H9 (cell line): ENCODE data around the gene CEP170B. TPM values are rescaled to one million over a fixed set of nuclear protein-coding genes. Genes with fewer than 3 reads are reported as not detected.
A peak's percentile ranks its signal among the peaks of the same experiment; 100 is the strongest.

Experiments used
- DNase-seq: peaks from one replicate; pipeline ENCODE4 v3.0.0-alpha.2; 2017
- H2AFZ ChIP-seq: one replicate; pipeline ENCODE4 v1.6.1; 2013; ENCODE audit warnings: mild to moderate bottlenecking, low read length, control low read depth, moderate library complexity
- H2AK5ac ChIP-seq: 2 replicates; pipeline ENCODE4 v1.6.1; 2013; ENCODE audit warnings: low read length, control low read depth, mixed read lengths; ENCODE audit not compliant: insufficient read length
- H2BK120ac ChIP-seq: one replicate; pipeline ENCODE4 v1.6.1; 2013; ENCODE audit warnings: low read depth, mild to moderate bottlenecking, low read length, control low read depth, inconsistent platforms; ENCODE audit not compliant: poor library complexity, severe bottlenecking
- H2BK12ac ChIP-seq: 2 replicates; pipeline ENCODE4 v1.6.1; 2013; ENCODE audit warnings: low read length, control low read depth, mixed read lengths, low read depth; ENCODE audit not compliant: insufficient read length
- H2BK15ac ChIP-seq: 2 replicates; pipeline ENCODE4 v1.6.1; 2013; ENCODE audit warnings: low read depth, low read length, control low read depth
- H2BK20ac ChIP-seq: one replicate; pipeline ENCODE4 v1.6.1; 2013; ENCODE audit warnings: low read depth, mild to moderate bottlenecking, low read length, control low read depth, inconsistent platforms; ENCODE audit not compliant: poor library complexity, severe bottlenecking
- H2BK5ac ChIP-seq: 2 replicates; pipeline ENCODE4 v1.6.1; 2013; ENCODE audit warnings: low read length, control low read depth, mixed read lengths; ENCODE audit not compliant: insufficient read length
- H3K14ac ChIP-seq: 2 replicates; pipeline ENCODE4 v1.6.1; 2013; ENCODE audit warnings: low read length, control low read depth; ENCODE audit not compliant: insufficient read depth
- H3K18ac ChIP-seq: 2 replicates; pipeline ENCODE4 v1.6.1; 2013; ENCODE audit warnings: low read depth, mild to moderate bottlenecking, mixed read lengths, low read length, control low read depth; ENCODE audit not compliant: insufficient read length
- H3K23ac ChIP-seq: 2 replicates; pipeline ENCODE4 v1.6.1; 2013; ENCODE audit warnings: low read length, control low read depth, mixed read lengths, low read depth; ENCODE audit not compliant: insufficient read length
- H3K23me2 ChIP-seq: 2 replicates; pipeline ENCODE4 v1.6.1; 2013; ENCODE audit warnings: low read depth, mild to moderate bottlenecking, mixed read lengths, low read length, control low read depth; ENCODE audit not compliant: insufficient read length, poor library complexity, severe bottlenecking
- H3K27ac ChIP-seq: 2 replicates; pipeline ENCODE4 v1.5.1; 2013; ENCODE audit warnings: low read length, control low read depth, mixed read lengths, low read depth; ENCODE audit not compliant: insufficient read length
- H3K27me3 ChIP-seq: 2 replicates; pipeline ENCODE4 v1.6.1; 2013; ENCODE audit warnings: low read length, control low read depth, inconsistent platforms; ENCODE audit not compliant: insufficient read depth
- H3K4ac ChIP-seq: 2 replicates; pipeline ENCODE4 v1.6.1; 2013; ENCODE audit warnings: low read depth, mild to moderate bottlenecking, control low read depth, inconsistent platforms, low read length, moderate library complexity
- H3K4me1 ChIP-seq: 2 replicates; pipeline ENCODE4 v1.6.1; 2013; ENCODE audit warnings: low read length, control low read depth, inconsistent platforms; ENCODE audit not compliant: insufficient read depth
- H3K4me2 ChIP-seq: 2 replicates; pipeline ENCODE4 v1.6.1; 2013; ENCODE audit warnings: low read length, control low read depth, mixed read lengths; ENCODE audit not compliant: insufficient read length, insufficient read depth
- H3K56ac ChIP-seq: 2 replicates; pipeline ENCODE4 v1.6.1; 2013; ENCODE audit warnings: low read depth, mild to moderate bottlenecking, mixed read lengths, low read length, control low read depth; ENCODE audit not compliant: insufficient read length
- H3K79me1 ChIP-seq: 2 replicates; pipeline ENCODE4 v1.6.1; 2013; ENCODE audit warnings: low read depth, mild to moderate bottlenecking, moderate library complexity, low read length, control low read depth, inconsistent platforms; ENCODE audit not compliant: insufficient read depth, poor library complexity, severe bottlenecking
- H3K79me2 ChIP-seq: 2 replicates; pipeline ENCODE4 v1.6.1; 2013; ENCODE audit warnings: low read length, control low read depth, inconsistent platforms; ENCODE audit not compliant: insufficient read depth
- H3K9ac ChIP-seq: 2 replicates; pipeline ENCODE4 v1.6.1; 2013; ENCODE audit warnings: low read length, control low read depth, mixed read lengths; ENCODE audit not compliant: insufficient read length; ENCODE audit errors: extremely low read depth
- H3K9me3 ChIP-seq: one replicate; pipeline ENCODE4 v1.6.1; 2013; ENCODE audit warnings: low read depth, low read length, inconsistent platforms; ENCODE audit not compliant: control insufficient read depth
- H3T11ph ChIP-seq: one replicate; pipeline ENCODE4 v1.6.1; 2013; ENCODE audit warnings: mild to moderate bottlenecking, low read length, control low read depth, inconsistent platforms
- H4K20me1 ChIP-seq: one replicate; pipeline ENCODE4 v1.6.1; 2013; ENCODE audit not compliant: control insufficient read depth, insufficient read length, insufficient read depth
- H4K5ac ChIP-seq: 2 replicates; pipeline ENCODE4 v1.6.1; 2013; ENCODE audit warnings: low read depth, mild to moderate bottlenecking, mixed read lengths, low read length, control low read depth; ENCODE audit not compliant: insufficient read length
- H4K8ac ChIP-seq: replicated peaks from 2 replicates; pipeline ENCODE4 v1.6.1; 2013; ENCODE audit warnings: low read length, control low read depth, mixed read lengths, low read depth; ENCODE audit not compliant: insufficient read length
- H4K91ac ChIP-seq: 2 replicates; pipeline ENCODE4 v1.6.1; 2013; ENCODE audit warnings: low read depth, mild to moderate bottlenecking, moderate library complexity, mixed read lengths, low read length, control low read depth; ENCODE audit not compliant: insufficient read length
- H3K27ac Mint-ChIP-seq, 3 experiments: 2 replicates in 2 of 3; 3 replicates in 1 of 3; pipeline ENCODE4 v1.8.0; 2020 to 2021; ENCODE audit warnings: mixed read lengths in 3 of 3, mild to moderate bottlenecking in 1 of 3, moderate library complexity in 1 of 3
- H3K27me3 Mint-ChIP-seq: 2 replicates; pipeline ENCODE4 v1.8.0; 2021; ENCODE audit warnings: low read depth, mild to moderate bottlenecking, moderate library complexity, mixed read lengths
- H3K36me3 Mint-ChIP-seq, 3 experiments: 2 replicates in 2 of 3; 3 replicates in 1 of 3; pipeline ENCODE4 v1.8.0; 2020 to 2021; ENCODE audit warnings: low read depth in 3 of 3, mixed read lengths in 3 of 3; ENCODE audit not compliant: insufficient read depth in 1 of 3
- H3K4me1 Mint-ChIP-seq, 2 experiments: 2 replicates each; pipeline ENCODE4 v1.8.0; 2020; ENCODE audit warnings: mixed read lengths in 2 of 2
- H3K4me3 Mint-ChIP-seq, 2 experiments: 2 replicates in 1 of 2; 3 replicates in 1 of 2; pipeline ENCODE4 v1.8.0; 2020 to 2021; ENCODE audit warnings: mild to moderate bottlenecking in 2 of 2, mixed read lengths in 2 of 2, moderate library complexity in 1 of 2
- H3K9me3 Mint-ChIP-seq, 2 experiments: 2 replicates in 1 of 2; 3 replicates in 1 of 2; pipeline ENCODE4 v1.8.0; 2020; ENCODE audit warnings: mild to moderate bottlenecking in 2 of 2, mixed read lengths in 2 of 2, moderate library complexity in 1 of 2
- WGBS: extraction: QIAGEN DNeasy Blood & Tissue Kit; methylation state at CpG from one replicate; pipeline ENCODE4 v1.1.7; 2013; ENCODE audit warnings: missing lambda C conversion rate, low lambda C conversion rate, mixed read lengths; ENCODE audit not compliant: insufficient read length; ENCODE audit errors: extremely low coverage; 5-methylcytosine and 5-hydroxymethylcytosine counted together
- total RNA-seq: library from RNA; stranded (reverse); gene quantifications from 2 replicates; pipeline ENCODE4 v1.2.1, GENCODE V29; 2021
- TF ChIP-seq, protein P1 (sequence below): fragments of 200-600 bp; sonication (generic); conservative IDR thresholded peaks from 3 replicates; pipeline ENCODE4 v1.8.0; 2021; ENCODE audit warnings: antibody characterized with exemption, mild to moderate bottlenecking

The CEP170B gene
- total RNA-seq, 1 experiment from 2014 or later = 28.8 TPM

DNA sequence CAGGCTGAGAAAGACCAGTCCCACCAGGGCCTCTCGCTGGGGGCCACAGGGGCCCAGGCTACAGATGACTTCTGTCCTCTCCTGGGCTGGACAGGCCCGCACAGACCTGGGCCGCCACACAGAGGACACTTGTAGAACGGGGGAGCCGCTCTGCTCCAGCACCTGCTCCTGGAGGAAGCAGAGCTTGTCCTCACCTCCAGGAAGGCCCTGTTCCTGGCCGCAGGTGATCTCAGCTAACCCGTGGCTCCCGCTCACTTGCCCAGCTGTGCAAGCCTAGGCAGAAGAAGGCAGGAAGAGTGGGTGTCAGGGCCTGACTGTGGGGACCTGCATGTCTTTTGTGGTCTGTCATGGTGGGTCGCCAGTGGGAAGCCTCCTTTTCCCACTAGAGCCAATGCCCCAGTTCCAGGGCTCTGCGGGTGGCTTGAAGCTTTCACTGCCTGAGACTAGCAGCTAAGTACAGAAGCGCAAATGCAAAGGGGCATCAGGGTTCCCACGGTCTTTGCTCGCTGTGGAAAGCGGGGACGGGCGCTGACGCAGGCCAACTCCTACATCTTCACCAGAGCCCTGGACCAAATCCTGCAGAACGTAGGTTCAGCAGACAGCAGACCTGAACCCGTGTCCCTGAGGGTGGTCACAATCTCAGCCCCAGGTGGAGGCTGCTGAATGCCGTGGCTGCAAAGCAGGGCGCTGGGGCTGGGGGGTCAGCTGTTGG, 8.8 kb upstream of the CEP170B start:
- H2BK20ac ChIP-seq = no peak overlapping the region
- no peak overlapping the region for H3K4ac ChIP-seq
- no peak overlapping the region for H3K18ac ChIP-seq
- Mint-ChIP-seq H3K4me1 (peaks cover 13 to 20% of the 10 kb centered on the region in 2 experiments), H3K27me3 (peaks cover 24% of the 10 kb centered on the region), H3K36me3 (no peaks in the 10 kb centered on the region; a peak in 1 of 7 replicates), H3K4me3 (no peak overlapping the region), H3K9me3 (no peaks in the 10 kb centered on the region), H3K27ac (no peak overlapping the region)
- H3K9me3 ChIP-seq = no peaks in the 10 kb centered on the region
- peaks cover 4% of the 10 kb centered on the region for H3K23me2 ChIP-seq
- H2BK120ac ChIP-seq = no peak overlapping the region
- H3K14ac ChIP-seq = no peak overlapping the region; the same call in 1 of the 2 replicates
- H2AFZ ChIP-seq = no peak overlapping the region
- H3K23ac ChIP-seq = no peak overlapping the region
- no peak overlapping the region for H2BK15ac ChIP-seq
- H3K79me1 ChIP-seq = no peaks in the 10 kb centered on the region
- no peak overlapping the region for H3K4me2 ChIP-seq
- H3K27ac ChIP-seq = no peak overlapping the region
- peaks cover 4% of the 10 kb centered on the region; the same call in 1 of the 2 replicates for H3K79me2 ChIP-seq
- H3K4me1 ChIP-seq = peaks cover 3% of the 10 kb centered on the region; the same call in 1 of the 2 replicates
- no peak overlapping the region for H4K5ac ChIP-seq
- no peak overlapping the region for H3T11ph ChIP-seq
- H3K9ac ChIP-seq = no peak overlapping the region
- TF ChIP-seq, protein P1, sequence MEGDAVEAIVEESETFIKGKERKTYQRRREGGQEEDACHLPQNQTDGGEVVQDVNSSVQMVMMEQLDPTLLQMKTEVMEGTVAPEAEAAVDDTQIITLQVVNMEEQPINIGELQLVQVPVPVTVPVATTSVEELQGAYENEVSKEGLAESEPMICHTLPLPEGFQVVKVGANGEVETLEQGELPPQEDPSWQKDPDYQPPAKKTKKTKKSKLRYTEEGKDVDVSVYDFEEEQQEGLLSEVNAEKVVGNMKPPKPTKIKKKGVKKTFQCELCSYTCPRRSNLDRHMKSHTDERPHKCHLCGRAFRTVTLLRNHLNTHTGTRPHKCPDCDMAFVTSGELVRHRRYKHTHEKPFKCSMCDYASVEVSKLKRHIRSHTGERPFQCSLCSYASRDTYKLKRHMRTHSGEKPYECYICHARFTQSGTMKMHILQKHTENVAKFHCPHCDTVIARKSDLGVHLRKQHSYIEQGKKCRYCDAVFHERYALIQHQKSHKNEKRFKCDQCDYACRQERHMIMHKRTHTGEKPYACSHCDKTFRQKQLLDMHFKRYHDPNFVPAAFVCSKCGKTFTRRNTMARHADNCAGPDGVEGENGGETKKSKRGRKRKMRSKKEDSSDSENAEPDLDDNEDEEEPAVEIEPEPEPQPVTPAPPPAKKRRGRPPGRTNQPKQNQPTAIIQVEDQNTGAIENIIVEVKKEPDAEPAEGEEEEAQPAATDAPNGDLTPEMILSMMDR = no peak
- no peak overlapping the region for H4K91ac ChIP-seq
- no CpG with 5 or more reads among the region's 21 CpGs for WGBS
- DNase-seq = peak; percentile 37
- H4K20me1 ChIP-seq = no peaks in the 10 kb centered on the region
- no peak overlapping the region for H2BK12ac ChIP-seq
- H3K27me3 ChIP-seq = no peaks in the 10 kb centered on the region
- H4K8ac ChIP-seq = no peak overlapping the region
- no peak overlapping the region for H2BK5ac ChIP-seq
- no peak overlapping the region for H3K56ac ChIP-seq
- no peak overlapping the region for H2AK5ac ChIP-seq
